HG02885 (cell line): Measurements from ENCODE around the gene RBM10.

ENCODE experiments used
- ATAC-seq: cut with Tn5 transposase; IDR thresholded peaks from one replicate; pipeline ENCODE4 v1.9.1; 2021; ENCODE audit warnings: mild to moderate bottlenecking; ENCODE audit not compliant: unreplicated experiment, poor library complexity

RBM10 gene

DNA sequence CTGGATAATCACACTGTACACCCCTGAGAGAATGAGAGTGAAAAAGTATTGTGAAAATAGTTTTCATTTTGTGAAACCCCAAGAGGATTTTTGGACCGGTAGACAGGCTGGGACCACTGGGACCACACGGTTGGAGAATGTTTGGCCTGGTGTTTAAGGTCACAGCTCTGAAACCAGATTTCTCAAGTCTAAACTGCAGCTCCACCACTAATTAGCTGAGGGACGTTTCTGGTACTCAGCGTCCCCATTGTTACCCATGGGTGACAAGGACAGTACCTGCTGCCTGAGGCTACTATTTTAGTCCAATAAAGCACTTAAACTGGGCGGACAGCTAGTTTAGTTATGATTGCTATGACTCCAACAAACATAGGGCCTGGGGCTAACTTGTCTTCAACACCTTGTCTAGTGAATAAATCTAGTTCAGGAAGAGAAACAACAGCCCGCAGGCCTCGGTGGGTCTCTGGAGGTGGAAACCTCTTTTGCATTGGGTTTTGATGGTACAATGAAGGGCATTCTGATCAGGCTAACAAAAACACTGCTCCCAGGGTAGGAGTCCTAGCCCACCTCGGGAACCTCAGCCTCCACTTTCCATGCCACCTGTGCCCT is 87.3 kb downstream of the RBM10 start:
- no peak for ATAC-seq

DNA sequence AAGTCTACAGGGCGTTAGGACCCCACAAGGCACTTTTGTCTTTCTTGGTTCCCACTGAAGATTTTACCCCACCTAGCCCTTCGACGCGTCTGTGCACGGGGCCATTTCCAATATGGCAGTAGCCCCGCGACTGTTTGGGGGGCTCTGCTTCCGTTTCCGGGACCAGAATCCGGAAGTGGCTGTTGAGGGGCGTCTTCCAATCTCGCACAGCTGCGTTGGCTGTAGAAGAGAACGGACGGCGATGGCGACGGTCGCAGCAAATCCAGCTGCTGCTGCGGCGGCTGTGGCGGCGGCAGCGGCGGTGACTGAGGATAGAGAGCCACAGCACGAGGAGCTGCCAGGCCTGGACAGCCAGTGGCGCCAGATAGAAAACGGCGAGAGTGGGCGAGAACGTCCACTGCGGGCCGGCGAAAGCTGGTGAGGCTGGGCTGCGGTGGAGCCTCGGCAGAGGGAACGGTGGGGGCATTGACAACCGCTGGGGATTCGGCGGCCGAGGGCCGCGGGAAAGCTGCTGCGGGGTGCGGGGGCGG is 87.8 kb downstream of the RBM10 start, which contains the start of gene USP11:
Gene USP11, plus strand, starts transcription at position 207 of the 530 bp plus-strand sequence. Its CDS starts 35 bp downstream, at position 242.
- ATAC-seq = peak; percentile 10

- ATAC-seq = peak; percentile 89
These were observed 88.5 kb downstream of the RBM10 start for GRCh38 chrX:47233333-47234113.

- no peak for ATAC-seq
These were observed 89.6 kb downstream of the RBM10 start for GRCh38 chrX:47234583-47234982.

GRCh38 chrX:47235691-47236103 is 90.7 kb downstream of the RBM10 start:
- ATAC-seq = no peak
